ENCODE results near the gene SVIP. TPM values are rescaled to one million over a fixed set of nuclear protein-coding genes. Genes with fewer than 3 reads are reported as not detected.

SVIP gene
- total RNA-seq, 2 experiments from 2014 or later = not detected

- Histone ChIP-seq H2AFZ (ENCODE audit: low read length) (no peak overlapping the region), H3K36me3 (ENCODE audit: insufficient read depth, low read length) (no peaks in the 10 kb centered on the region), H4K20me1 (ENCODE audit: insufficient read depth, low read length) (no peaks in the 10 kb centered on the region), H3K9me2 (ENCODE audit: insufficient read depth, low read length) (no peaks in the 10 kb centered on the region), H3K4me2 (ENCODE audit: low read length) (no peak overlapping the region), H3K79me2 (ENCODE audit: insufficient read depth, low read depth, low read length) (no peaks in the 10 kb centered on the region), H3K27ac (ENCODE audit: low read depth, low read length, poor library complexity, severe bottlenecking) (no peak overlapping the region), H3K4me3 (ENCODE audit: low read depth, low read length, poor library complexity, severe bottlenecking) (no peak overlapping the region), H3K4me1 (ENCODE audit: insufficient read depth, low read length, poor library complexity, severe bottlenecking) (no peaks in the 10 kb centered on the region), H3K9me3 (ENCODE audit: low read length) (no peaks in the 10 kb centered on the region)
- POLR2A ChIA-PET = no interaction called here
- intact Hi-C loops (cut with micrococcal nuclease; ENCODE audit: unreplicated experiment) = no loop called here
- BruUV-seq (replicated peaks) = no TSS peak
- CTCF ChIA-PET (ENCODE audit: unreplicated experiment) = no interaction called here
- DNase-seq (ENCODE audit: low spot score) = no peak
- no peak for TF ChIP-seq CTCF (conservative IDR thresholded peaks at IDR 0.05; ENCODE audit: low read length)
- no peak for TF ChIP-seq EZH2phosphoT487 (IDR thresholded peaks at IDR 0.05; ENCODE audit: borderline replicate concordance, low read depth, low read length)
Measured at GRCh38 chr11:22769081-22769480, 60.5 kb downstream of the SVIP start.

Other genes starting within 250 kb of the SVIP start
- 14.5 and 22.2 TPM in 2 replicates for gene FANCF, start 204.0 kb downstream of the SVIP start, total RNA-seq (2014; rRNA removed; shearing (Covaris generic))
- gene FANCF, start 204.0 kb downstream of the SVIP start, total RNA-seq (2022) = 17.9 and 18.4 TPM in 2 replicates
- 1.8 and 3.1 TPM in 2 replicates for gene GAS2, start 163.2 kb downstream of the SVIP start, total RNA-seq (2014; rRNA removed; shearing (Covaris generic))
- 3.0 and 4.1 TPM in 2 replicates for gene GAS2, start 163.2 kb downstream of the SVIP start, total RNA-seq (2022)
- not detected in 2 replicates for gene CCDC179, start 30.7 kb upstream of the SVIP start, total RNA-seq (2014; rRNA removed; shearing (Covaris generic))
- gene CCDC179, start 30.7 kb upstream of the SVIP start, total RNA-seq (2022) = not detected in 2 replicates

All from OCI-LY7 (cell line).